22Rv1 (cell line): Measurements from ENCODE around the gene FAF1.

Experiments used
- ZFX ChIP-seq: fragments of 450-650 bp; IDR thresholded peaks from 2 replicates; pipeline ENCODE4 v1.6.1; 2017; ENCODE audit warnings: antibody characterized with exemption, borderline replicate concordance
- TF ChIP-seq, protein P1 (sequence below): fragments of 450-650 bp; IDR thresholded peaks from 2 replicates; pipeline ENCODE4 v1.5.1; 2017; ENCODE audit warnings: mild to moderate bottlenecking

DNA sequence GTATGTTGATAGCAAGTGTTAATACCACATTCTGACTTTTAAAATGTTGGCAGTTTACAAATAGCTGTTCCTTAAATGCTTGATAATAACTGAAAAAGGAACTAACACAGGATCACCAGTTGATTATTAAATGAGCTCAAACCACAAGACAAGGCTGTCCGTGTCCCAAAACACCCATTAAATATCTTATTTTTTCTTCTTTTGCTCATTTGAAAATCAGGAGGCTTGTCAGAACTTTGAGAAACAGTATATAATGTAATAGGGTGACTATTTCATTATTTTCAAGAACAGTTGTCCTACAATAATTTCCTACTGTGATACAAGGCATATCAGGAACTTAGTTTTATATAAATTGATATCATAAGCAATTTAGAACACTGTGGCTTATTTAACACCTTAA lies 12.7 kb upstream of the FAF1 start:
- TF ChIP-seq, protein P1, sequence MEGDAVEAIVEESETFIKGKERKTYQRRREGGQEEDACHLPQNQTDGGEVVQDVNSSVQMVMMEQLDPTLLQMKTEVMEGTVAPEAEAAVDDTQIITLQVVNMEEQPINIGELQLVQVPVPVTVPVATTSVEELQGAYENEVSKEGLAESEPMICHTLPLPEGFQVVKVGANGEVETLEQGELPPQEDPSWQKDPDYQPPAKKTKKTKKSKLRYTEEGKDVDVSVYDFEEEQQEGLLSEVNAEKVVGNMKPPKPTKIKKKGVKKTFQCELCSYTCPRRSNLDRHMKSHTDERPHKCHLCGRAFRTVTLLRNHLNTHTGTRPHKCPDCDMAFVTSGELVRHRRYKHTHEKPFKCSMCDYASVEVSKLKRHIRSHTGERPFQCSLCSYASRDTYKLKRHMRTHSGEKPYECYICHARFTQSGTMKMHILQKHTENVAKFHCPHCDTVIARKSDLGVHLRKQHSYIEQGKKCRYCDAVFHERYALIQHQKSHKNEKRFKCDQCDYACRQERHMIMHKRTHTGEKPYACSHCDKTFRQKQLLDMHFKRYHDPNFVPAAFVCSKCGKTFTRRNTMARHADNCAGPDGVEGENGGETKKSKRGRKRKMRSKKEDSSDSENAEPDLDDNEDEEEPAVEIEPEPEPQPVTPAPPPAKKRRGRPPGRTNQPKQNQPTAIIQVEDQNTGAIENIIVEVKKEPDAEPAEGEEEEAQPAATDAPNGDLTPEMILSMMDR = no peak
- TF ChIP-seq ZFX = no peak
